Parathyroid adenoma (tissue), 2 donors: ENCODE data around the gene FBXW11.

Experiments
- H2AFZ ChIP-seq: fragments of 300-600 bp; sonication (generic); one replicate; pipeline ENCODE4 v1.7.0; 2017; ENCODE audit warnings: antibody characterized with exemption, mild to moderate bottlenecking
- H3K27ac ChIP-seq: fragments of 300-600 bp; sonication (generic); one replicate; pipeline ENCODE4 v1.7.0; 2017
- H3K27me3 ChIP-seq: fragments of 300-600 bp; sonication (generic); one replicate; pipeline ENCODE4 v1.7.0; 2017; ENCODE audit warnings: low read length; ENCODE audit not compliant: control insufficient read depth, insufficient read depth
- H3K36me3 ChIP-seq: fragments of 300-600 bp; sonication (generic); one replicate; pipeline ENCODE4 v1.7.0; 2017; ENCODE audit warnings: low read length; ENCODE audit not compliant: control insufficient read depth, insufficient read depth
- H3K4me1 ChIP-seq: fragments of 300-600 bp; sonication (generic); one replicate; pipeline ENCODE4 v1.7.0; 2017; ENCODE audit warnings: control low read depth
- H3K4me2 ChIP-seq: fragments of 300-600 bp; sonication (generic); one replicate; pipeline ENCODE4 v1.7.0; 2017; ENCODE audit warnings: low read length
- H3K4me3 ChIP-seq: fragments of 300-600 bp; sonication (generic); one replicate; pipeline ENCODE4 v1.7.0; 2017; ENCODE audit warnings: low read depth, low read length
- H3K79me2 ChIP-seq: fragments of 300-600 bp; sonication (generic); one replicate; pipeline ENCODE4 v1.7.0; 2017; ENCODE audit warnings: control low read depth
- H3K9ac ChIP-seq: fragments of 300-600 bp; sonication (generic); one replicate; pipeline ENCODE4 v1.7.0; 2017; ENCODE audit warnings: mild to moderate bottlenecking
- H3K9me3 ChIP-seq: fragments of 300-600 bp; sonication (generic); one replicate; pipeline ENCODE4 v1.7.0; 2017; ENCODE audit warnings: low read length; ENCODE audit not compliant: control insufficient read depth
- TF ChIP-seq, protein P1 (sequence below): fragments of 300-600 bp; sonication (generic); IDR thresholded peaks from one replicate; pipeline ENCODE4 v1.7.0; 2017; ENCODE audit warnings: antibody characterized with exemption, mild to moderate bottlenecking
- donor health status: primary hyperparathyroidism.

FBXW11 gene

DNA sequence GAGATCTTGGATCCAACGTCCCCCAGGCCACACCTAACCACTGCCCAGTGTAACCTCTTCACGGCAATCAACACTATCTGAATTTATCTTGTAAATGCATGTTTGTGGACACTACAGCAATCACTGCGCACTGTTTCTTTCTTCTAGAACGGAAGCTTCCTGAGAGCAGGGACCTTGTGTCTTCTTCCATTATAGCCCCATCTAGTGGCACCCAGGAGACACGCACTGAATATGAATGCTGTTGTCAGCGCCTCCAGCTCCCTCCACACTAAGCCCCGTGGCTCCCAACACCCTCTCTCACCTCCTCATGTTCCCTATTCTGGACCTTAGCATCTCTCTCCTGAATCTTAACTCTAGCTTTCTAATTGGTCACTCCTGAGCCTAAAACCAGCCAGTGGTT is 148.1 kb downstream of the FBXW11 start:
- Histone ChIP-seq H3K9me3 (no peaks in the 10 kb centered on the region), H3K9ac (no peak overlapping the region), H3K79me2 (no peaks in the 10 kb centered on the region), H2AFZ (no peak overlapping the region), H3K27ac (no peak overlapping the region), H3K4me2 (no peak overlapping the region), H3K4me3 (no peak overlapping the region), H3K27me3 (no peaks in the 10 kb centered on the region), H3K36me3 (no peaks in the 10 kb centered on the region), H3K4me1 (no peaks in the 10 kb centered on the region)
- TF ChIP-seq, protein P1, sequence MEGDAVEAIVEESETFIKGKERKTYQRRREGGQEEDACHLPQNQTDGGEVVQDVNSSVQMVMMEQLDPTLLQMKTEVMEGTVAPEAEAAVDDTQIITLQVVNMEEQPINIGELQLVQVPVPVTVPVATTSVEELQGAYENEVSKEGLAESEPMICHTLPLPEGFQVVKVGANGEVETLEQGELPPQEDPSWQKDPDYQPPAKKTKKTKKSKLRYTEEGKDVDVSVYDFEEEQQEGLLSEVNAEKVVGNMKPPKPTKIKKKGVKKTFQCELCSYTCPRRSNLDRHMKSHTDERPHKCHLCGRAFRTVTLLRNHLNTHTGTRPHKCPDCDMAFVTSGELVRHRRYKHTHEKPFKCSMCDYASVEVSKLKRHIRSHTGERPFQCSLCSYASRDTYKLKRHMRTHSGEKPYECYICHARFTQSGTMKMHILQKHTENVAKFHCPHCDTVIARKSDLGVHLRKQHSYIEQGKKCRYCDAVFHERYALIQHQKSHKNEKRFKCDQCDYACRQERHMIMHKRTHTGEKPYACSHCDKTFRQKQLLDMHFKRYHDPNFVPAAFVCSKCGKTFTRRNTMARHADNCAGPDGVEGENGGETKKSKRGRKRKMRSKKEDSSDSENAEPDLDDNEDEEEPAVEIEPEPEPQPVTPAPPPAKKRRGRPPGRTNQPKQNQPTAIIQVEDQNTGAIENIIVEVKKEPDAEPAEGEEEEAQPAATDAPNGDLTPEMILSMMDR, result peak; percentile 11

DNA sequence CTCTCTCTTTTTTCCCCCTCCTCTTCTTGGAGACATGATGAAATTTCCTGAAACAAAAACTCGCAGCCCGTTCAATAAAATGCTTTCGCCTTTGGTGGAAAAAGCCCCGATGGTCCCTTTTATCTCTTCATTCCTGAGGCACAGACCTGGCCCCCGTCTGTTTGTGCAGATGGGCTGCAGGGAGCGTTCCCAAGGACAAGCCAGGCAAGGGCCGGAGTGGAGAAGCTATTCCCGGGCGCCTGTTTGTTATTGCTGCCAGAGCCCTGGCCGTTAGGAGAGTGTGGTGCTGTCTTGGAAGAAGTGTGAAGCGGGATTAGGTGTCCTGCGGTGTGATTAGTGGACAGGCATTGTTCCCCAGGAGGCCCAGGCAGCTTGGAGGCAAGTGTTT is 149.0 kb downstream of the FBXW11 start:
- TF ChIP-seq, protein P1, result no peak
- no peaks in the 10 kb centered on the region for H3K9me3 ChIP-seq
- H3K4me1 ChIP-seq, result no peaks in the 10 kb centered on the region
- no peaks in the 10 kb centered on the region for H3K79me2 ChIP-seq
- no peak overlapping the region for H3K27ac ChIP-seq
- no peaks in the 10 kb centered on the region for H3K36me3 ChIP-seq
- no peak overlapping the region for H2AFZ ChIP-seq
- H3K4me3 ChIP-seq, result no peak overlapping the region
- H3K27me3 ChIP-seq, result no peaks in the 10 kb centered on the region
- H3K4me2 ChIP-seq, result no peak overlapping the region
- H3K9ac ChIP-seq, result no peak overlapping the region

DNA sequence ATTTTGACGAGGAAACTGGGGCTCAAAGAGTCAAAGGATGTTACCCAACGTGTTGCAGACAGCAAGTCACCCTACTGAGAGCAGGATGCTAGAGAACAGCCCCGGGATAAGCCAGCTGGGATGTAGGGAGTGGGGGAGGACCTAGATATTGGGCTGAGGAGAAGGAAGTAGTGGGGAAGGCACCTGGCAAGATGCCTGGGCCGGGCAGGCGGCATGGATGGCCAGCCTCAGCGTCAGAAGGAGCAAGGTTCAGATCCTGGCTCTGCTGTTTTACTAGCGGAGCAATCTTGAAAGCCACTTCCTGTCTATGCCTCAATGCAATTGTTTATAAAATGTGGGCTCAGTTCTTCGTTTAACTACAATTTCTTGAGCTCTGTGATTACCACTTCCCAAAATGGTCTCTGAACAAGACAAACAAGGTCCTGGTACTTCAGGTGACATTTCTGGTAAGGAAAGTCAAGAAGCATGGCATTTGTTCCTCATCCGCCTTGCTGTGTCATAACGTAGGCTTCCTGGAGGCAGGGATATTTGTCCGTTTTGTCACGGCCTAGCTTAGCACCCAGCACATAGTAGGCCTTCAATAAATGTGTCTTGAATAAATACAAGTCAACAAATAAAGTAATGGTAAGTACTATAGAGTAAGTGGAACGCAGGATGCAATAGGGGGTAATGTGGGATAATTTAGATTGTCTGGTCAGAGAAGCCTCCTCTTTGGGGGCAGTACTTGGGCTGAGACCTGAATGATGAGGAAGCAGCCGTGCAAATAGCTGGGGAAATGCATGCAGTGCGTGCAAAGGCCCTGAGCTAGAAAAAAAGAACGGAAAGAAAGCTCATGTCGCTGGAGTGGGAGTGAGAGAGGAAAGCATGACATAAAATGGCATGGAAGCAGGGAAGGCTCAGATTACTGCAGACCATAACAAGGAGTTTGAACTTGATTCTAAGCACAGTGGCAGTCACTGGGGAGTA is 150.4 kb downstream of the FBXW11 start:
- Histone ChIP-seq H3K9ac (no peak overlapping the region), H3K4me2 (no peak overlapping the region), H3K4me3 (no peak overlapping the region), H3K27ac (no peak overlapping the region), H2AFZ (no peak overlapping the region), H3K79me2 (no peaks in the 10 kb centered on the region), H3K9me3 (no peaks in the 10 kb centered on the region), H3K36me3 (no peaks in the 10 kb centered on the region), H3K4me1 (no peaks in the 10 kb centered on the region), H3K27me3 (no peaks in the 10 kb centered on the region)
- TF ChIP-seq, protein P1, result no peak

DNA sequence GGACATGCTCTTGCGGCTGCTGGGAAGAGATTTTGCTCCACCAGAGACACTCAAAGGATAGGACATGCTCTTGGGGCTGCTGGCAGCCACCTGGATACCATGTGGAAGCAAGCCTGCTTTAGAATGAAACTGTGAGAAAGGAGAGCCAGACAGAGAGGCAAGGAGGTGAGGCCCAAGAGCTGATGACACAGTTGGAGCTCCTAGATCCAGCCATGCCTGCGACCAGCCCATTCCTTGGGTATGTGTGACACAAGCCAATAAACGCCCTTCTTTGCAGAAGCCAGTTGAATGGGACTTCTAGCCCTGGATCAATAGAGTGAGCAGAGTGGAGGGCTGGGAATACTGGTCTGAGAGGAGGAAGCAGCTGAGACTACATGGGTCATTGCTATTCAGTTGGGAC is 151.2 kb downstream of the FBXW11 start:
- Histone ChIP-seq H3K4me3 (no peak overlapping the region), H3K9me3 (no peaks in the 10 kb centered on the region), H3K9ac (no peak overlapping the region), H3K36me3 (no peaks in the 10 kb centered on the region), H3K27me3 (no peaks in the 10 kb centered on the region), H3K79me2 (no peaks in the 10 kb centered on the region), H2AFZ (no peak overlapping the region), H3K27ac (no peak overlapping the region), H3K4me1 (no peaks in the 10 kb centered on the region), H3K4me2 (no peak overlapping the region)
- TF ChIP-seq, protein P1, result no peak
